ENCODE measurements around the gene CMPK1. TPM values are rescaled to one million over a fixed set of nuclear protein-coding genes. Genes with fewer than 3 reads are reported as not detected.

CMPK1 gene
- total and polyA plus RNA-seq, 10 of the 15 experiments (the other 5 are each of a cell fraction or from before 2014, with no cell fraction given) = 43.7 to 159 (median 85.6) TPM

DNA sequence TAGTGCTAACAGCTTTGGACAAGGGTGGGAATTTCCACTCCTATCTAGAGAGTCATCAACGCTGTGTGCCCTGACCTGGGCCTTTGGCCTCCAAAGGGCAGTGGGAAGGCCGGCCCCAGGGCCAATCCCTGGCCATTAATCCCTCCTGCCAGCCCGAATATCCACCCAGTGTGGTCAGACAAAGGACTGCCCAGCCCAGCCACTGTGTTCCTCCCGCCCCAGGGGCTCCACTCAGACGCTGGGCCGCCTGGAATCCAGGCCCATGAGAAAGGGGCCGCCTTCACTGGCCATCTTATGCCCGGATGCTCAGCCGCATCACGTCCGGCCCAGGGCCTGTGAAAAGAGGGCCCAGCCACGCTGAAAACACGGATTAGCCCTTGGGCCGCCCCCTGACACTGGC is 78.8 kb downstream of the CMPK1 start:
- ChIA-PET SMC1A (ENCODE audit: uncharacterized antibody, unreplicated experiment) (no interaction called here), CTCF (interaction anchor here (1.4 kb wide), 1 partner anchor 19 kb away, joined by 4 read pairs; no protein-coding TSS in a partner anchor), POLR2A (no interaction called here), RAD21 (ENCODE audit: unreplicated experiment) (no interaction called here)
- no TSS peak for BruUV-seq (replicated peaks)
- Histone ChIP-seq H3K79me2 (ENCODE audit: control insufficient read depth, insufficient read depth, low read length) (no peaks in the 10 kb centered on the region), H3K9ac (ENCODE audit: control insufficient read depth, insufficient read depth, low read length) (no peak overlapping the region), H3K27me3 (replicated peaks in 1 of 2; ENCODE audit: control insufficient read depth in 2 of 2, insufficient read depth in 2 of 2, low read length in 1 of 2) (peaks cover 2 to 5% of the 10 kb centered on the region in 2 experiments; a peak in 3 of 4 replicates), H3K4me3 (no peak overlapping the region), H4K20me1 (ENCODE audit: control insufficient read depth, insufficient read depth) (no peaks in the 10 kb centered on the region), H3K9me3 (replicated peaks; ENCODE audit: control insufficient read depth, insufficient read depth, low read length) (no peaks in the 10 kb centered on the region), H2AFZ (ENCODE audit: control insufficient read depth, low read depth, low read length) (no peak overlapping the region), H3K4me1 (ENCODE audit: control insufficient read depth, insufficient read depth, low read length) (peaks cover 5% of the 10 kb centered on the region; the same call in 1 of the 2 replicates), H3K27ac (ENCODE audit: control insufficient read depth, insufficient read depth) (no peak overlapping the region), H3K36me3 (ENCODE audit: control insufficient read depth in 2 of 2, insufficient read depth in 2 of 2, low read length in 1 of 2) (no peaks in the 10 kb centered on the region), H3K4me2 (ENCODE audit: control insufficient read depth, insufficient read depth) (no peak overlapping the region)
- DNase-seq (ENCODE audit: low read depth, low spot score) (no peak), ATAC-seq (no peak), FAIRE-seq (no peak)
- WGBS (ENCODE audit: insufficient coverage, insufficient replicate concordance, low lambda C conversion rate, missing lambda C conversion rate) = 38% methylated on average over 14 of the region's 14 CpGs
- in situ Hi-C loops (cut with MboI) = no loop called here
- TF ChIP-seq NFIC (IDR thresholded peaks at IDR 0.05; ENCODE audit: low read depth, low read length) (no peak), RUNX3 (IDR thresholded peaks at IDR 0.05; ENCODE audit: low read length) (no peak), ATF7 (IDR thresholded peaks at IDR 0.05; ENCODE audit: low read depth) (no peak), PAX8 (IDR thresholded peaks at IDR 0.05) (no peak), BCL11A (IDR thresholded peaks at IDR 0.05; ENCODE audit: low read depth, low read length) (no peak)
- TF ChIP-seq, protein P1, sequence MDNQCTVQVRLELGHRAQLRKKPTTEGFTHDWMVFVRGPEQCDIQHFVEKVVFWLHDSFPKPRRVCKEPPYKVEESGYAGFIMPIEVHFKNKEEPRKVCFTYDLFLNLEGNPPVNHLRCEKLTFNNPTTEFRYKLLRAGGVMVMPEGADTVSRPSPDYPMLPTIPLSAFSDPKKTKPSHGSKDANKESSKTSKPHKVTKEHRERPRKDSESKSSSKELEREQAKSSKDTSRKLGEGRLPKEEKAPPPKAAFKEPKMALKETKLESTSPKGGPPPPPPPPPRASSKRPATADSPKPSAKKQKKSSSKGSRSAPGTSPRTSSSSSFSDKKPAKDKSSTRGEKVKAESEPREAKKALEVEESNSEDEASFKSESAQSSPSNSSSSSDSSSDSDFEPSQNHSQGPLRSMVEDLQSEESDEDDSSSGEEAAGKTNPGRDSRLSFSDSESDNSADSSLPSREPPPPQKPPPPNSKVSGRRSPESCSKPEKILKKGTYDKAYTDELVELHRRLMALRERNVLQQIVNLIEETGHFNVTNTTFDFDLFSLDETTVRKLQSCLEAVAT (IDR thresholded peaks at IDR 0.05) = no peak
- TF ChIP-seq, protein P2, sequence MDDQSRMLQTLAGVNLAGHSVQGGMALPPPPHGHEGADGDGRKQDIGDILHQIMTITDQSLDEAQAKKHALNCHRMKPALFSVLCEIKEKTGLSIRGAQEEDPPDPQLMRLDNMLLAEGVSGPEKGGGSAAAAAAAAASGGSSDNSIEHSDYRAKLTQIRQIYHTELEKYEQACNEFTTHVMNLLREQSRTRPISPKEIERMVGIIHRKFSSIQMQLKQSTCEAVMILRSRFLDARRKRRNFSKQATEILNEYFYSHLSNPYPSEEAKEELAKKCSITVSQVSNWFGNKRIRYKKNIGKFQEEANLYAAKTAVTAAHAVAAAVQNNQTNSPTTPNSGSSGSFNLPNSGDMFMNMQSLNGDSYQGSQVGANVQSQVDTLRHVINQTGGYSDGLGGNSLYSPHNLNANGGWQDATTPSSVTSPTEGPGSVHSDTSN (IDR thresholded peaks at IDR 0.05; ENCODE audit: insufficient replicate concordance, low read depth, low read length) = no peak
- TF ChIP-seq, protein P3, sequence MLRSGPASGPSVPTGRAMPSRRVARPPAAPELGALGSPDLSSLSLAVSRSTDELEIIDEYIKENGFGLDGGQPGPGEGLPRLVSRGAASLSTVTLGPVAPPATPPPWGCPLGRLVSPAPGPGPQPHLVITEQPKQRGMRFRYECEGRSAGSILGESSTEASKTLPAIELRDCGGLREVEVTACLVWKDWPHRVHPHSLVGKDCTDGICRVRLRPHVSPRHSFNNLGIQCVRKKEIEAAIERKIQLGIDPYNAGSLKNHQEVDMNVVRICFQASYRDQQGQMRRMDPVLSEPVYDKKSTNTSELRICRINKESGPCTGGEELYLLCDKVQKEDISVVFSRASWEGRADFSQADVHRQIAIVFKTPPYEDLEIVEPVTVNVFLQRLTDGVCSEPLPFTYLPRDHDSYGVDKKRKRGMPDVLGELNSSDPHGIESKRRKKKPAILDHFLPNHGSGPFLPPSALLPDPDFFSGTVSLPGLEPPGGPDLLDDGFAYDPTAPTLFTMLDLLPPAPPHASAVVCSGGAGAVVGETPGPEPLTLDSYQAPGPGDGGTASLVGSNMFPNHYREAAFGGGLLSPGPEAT (IDR thresholded peaks at IDR 0.05; ENCODE audit: low read depth) = no peak
- TF ChIP-seq, protein P4, sequence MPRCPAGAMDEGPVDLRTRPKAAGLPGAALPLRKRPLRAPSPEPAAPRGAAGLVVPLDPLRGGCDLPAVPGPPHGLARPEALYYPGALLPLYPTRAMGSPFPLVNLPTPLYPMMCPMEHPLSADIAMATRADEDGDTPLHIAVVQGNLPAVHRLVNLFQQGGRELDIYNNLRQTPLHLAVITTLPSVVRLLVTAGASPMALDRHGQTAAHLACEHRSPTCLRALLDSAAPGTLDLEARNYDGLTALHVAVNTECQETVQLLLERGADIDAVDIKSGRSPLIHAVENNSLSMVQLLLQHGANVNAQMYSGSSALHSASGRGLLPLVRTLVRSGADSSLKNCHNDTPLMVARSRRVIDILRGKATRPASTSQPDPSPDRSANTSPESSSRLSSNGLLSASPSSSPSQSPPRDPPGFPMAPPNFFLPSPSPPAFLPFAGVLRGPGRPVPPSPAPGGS (IDR thresholded peaks at IDR 0.05; ENCODE audit: borderline replicate concordance, insufficient read depth, low read depth, low read length, poor library complexity, severe bottlenecking) = no peak
- intact Hi-C loops (cut with micrococcal nuclease; ENCODE audit: unreplicated experiment) = no loop called here
